T-helper 2 cell treated with Interferon-gamma antibody and Interleukin-4, amounts not matched to agents 5 μg/mL and 100 μg/mL, for 36 hours (primary cell): ENCODE data around the gene PARM1.

Experiments
- DNase-seq: peaks from one replicate; pipeline ENCODE4 v3.0.0; 2021; ENCODE audit warnings: low spot score
- H3K27ac Mint-ChIP-seq: one replicate; pipeline ENCODE4 v1.8.0; 2021; ENCODE audit warnings: mild to moderate bottlenecking, mixed read lengths
- H3K27me3 Mint-ChIP-seq: one replicate; pipeline ENCODE4 v1.8.0; 2021; ENCODE audit warnings: low read depth, mixed read lengths
- H3K36me3 Mint-ChIP-seq: one replicate; pipeline ENCODE4 v1.8.0; 2021; ENCODE audit warnings: low read depth, mixed read lengths
- H3K4me1 Mint-ChIP-seq: one replicate; pipeline ENCODE4 v1.8.0; 2021; ENCODE audit warnings: low read depth, mixed read lengths
- H3K4me3 Mint-ChIP-seq: one replicate; pipeline ENCODE4 v1.8.0; 2022; ENCODE audit warnings: mild to moderate bottlenecking, moderate library complexity, mixed read lengths
- H3K9me3 Mint-ChIP-seq: one replicate; pipeline ENCODE4 v1.8.0; 2021; ENCODE audit warnings: mixed read lengths

Gene PARM1, protein sequence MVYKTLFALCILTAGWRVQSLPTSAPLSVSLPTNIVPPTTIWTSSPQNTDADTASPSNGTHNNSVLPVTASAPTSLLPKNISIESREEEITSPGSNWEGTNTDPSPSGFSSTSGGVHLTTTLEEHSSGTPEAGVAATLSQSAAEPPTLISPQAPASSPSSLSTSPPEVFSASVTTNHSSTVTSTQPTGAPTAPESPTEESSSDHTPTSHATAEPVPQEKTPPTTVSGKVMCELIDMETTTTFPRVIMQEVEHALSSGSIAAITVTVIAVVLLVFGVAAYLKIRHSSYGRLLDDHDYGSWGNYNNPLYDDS

DNA sequence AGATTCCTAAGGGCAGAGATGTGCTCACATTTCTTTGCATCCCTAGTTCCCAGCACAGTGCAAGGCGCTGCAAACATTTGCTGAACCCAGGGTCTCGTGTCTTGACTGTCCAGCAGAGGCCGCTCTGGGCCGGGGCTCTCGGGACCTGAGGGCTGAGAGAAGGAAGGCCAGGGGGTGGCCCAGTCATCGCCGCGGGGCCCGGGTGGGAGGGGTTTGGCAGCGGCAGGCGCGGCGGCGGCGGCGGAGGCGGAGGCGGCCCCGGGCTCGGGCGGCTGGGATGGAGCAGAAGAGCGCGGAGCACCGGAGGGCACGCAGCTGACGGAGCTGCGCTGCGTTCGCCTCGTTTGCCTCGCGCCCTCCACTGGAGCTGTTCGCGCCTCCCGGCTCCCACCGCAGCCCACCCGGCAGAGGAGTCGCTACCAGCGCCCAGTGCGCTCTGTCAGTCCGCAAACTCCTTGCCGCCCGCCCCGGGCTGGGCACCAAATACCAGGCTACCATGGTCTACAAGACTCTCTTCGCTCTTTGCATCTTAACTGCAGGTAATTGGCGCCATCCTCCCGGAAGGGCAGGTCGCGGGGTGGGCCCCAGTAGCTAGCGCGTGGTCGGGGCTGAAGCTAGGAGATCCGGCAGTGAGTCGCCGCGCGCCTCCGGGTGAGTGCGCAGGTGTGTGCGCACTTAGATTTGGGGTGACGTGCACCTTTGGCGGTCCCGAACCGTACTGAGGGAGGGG is at the start of gene PARM1:
TSS of gene PARM1 (plus strand) at position 285 of the 730 bp plus-strand sequence. CDS start at position 497, 212 bp downstream.
- Mint-ChIP-seq H3K27me3 (peaks cover 61% of the 10 kb centered on the region), H3K4me1 (peaks cover 10% of the 10 kb centered on the region), H3K27ac (no peak within 1 kb of the TSS), H3K36me3 (no peaks in the 10 kb centered on the region), H3K4me3 (peak within 1 kb of the TSS; percentile 75), H3K9me3 (no peaks in the 10 kb centered on the region)
- peak; percentile 53 for DNase-seq

DNA sequence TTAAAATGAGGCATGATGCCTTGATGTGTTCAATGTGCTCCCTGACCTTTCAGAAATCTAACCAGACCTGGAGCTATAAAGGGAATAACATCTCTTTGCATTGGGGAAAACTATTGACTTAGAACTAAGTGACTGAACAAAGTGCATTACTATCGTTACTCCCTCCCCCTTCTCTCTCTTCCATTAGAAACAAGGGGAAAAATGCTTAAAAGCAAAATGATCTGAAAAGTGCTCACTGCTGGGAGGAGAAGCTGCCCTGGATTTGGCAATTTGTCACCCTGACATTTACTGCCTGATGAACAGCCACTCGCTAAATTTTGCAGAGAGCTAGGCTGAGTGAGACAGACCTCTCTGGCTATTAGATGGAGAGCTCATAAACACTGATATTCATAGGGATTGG is 48.6 kb upstream of the PARM1 start:
- no peak overlapping the region for H3K4me3 Mint-ChIP-seq
- DNase-seq = no peak
- no peaks in the 10 kb centered on the region for H3K36me3 Mint-ChIP-seq
- no peak overlapping the region for H3K27ac Mint-ChIP-seq
- H3K4me1 Mint-ChIP-seq = no peaks in the 10 kb centered on the region
- no peaks in the 10 kb centered on the region for H3K27me3 Mint-ChIP-seq
- H3K9me3 Mint-ChIP-seq = no peaks in the 10 kb centered on the region

DNA sequence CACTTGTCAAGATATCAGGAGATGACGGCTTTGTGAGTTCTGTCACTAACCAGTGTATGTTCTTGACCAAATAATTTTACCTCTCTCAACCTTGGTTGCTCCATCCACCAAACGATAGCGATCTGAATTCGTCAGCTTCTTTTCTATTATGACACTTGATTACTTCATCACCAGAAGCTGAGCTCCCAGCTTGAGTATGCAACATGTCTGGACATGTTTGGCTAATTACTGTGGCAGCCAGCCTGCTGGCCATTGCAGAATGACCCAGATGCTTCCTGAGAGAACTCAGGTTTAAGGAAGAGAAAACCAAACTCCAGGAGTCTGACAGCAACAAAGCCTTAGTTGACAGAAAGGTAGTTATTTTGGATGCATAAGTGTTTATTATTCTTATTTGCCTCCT is 46.4 kb upstream of the PARM1 start:
- Mint-ChIP-seq H3K27me3 (no peaks in the 10 kb centered on the region), H3K9me3 (no peaks in the 10 kb centered on the region), H3K4me1 (no peaks in the 10 kb centered on the region), H3K4me3 (no peak overlapping the region), H3K27ac (no peak overlapping the region), H3K36me3 (no peaks in the 10 kb centered on the region)
- no peak for DNase-seq

DNA sequence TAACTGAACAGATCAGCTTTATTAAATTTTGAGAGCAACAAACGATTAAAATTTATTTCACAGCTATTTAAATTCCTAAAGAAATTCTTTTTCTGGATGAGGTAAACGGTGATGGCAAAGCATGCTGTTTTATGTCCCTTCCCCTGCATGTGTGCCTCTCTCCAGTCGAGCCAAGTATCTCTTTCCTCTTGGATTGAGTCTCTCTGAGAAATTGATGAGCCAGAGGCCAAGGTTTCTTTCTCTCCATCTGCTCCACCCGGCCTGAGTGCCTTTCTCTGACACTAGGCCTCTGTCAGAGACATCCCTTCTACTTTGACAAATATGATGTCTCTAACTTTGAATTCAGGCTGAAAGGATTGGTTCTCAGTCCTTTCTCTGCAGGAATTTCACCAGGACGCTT is 42.6 kb upstream of the PARM1 start:
- DNase-seq = no peak
- no peaks in the 10 kb centered on the region for H3K4me1 Mint-ChIP-seq
- H3K27ac Mint-ChIP-seq = no peak overlapping the region
- no peak overlapping the region for H3K4me3 Mint-ChIP-seq
- no peaks in the 10 kb centered on the region for H3K9me3 Mint-ChIP-seq
- H3K36me3 Mint-ChIP-seq = no peaks in the 10 kb centered on the region
- H3K27me3 Mint-ChIP-seq = no peaks in the 10 kb centered on the region

DNA sequence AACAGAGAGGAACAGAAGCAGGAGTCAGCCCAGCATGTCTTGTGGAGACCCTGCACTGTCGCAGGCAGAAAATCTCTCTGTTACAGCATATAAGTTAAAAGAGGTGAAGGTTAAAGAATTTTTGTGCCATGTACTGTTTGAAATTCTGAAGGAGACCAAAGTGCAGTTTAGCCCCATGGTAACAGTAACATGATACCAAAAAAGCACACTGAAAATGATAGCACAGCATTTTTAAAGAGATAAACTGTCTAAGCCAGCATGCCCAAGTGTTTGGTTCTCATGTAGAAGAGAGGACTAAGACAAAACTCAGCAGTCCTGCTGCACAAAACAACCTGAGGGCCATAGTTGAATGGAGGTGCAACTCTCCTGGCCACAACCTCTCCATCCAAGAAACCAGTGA is 41.9 kb upstream of the PARM1 start:
- DNase-seq = no peak
- no peak overlapping the region for H3K27ac Mint-ChIP-seq
- no peaks in the 10 kb centered on the region for H3K4me1 Mint-ChIP-seq
- no peaks in the 10 kb centered on the region for H3K36me3 Mint-ChIP-seq
- H3K4me3 Mint-ChIP-seq = no peak overlapping the region
- H3K9me3 Mint-ChIP-seq = no peaks in the 10 kb centered on the region
- H3K27me3 Mint-ChIP-seq = no peaks in the 10 kb centered on the region

DNA sequence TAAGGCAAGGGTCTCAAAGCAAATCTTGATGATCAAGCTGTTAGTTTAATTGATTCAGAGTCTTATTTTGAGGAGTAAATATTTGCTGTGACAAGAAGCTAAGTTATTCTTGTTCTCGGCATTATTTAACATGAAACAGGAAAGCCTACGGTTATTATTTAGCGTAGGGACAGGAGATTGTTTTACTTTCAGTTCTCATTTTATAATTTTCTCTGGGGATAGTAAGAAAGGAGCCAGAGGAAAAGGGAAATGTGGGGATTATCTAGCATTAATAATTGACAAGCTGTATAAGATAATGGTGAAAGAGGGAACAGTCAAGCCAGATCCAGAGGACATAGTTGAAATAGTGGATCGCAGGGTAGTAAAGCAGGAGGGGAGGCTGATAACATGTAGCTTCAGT is 39.7 kb upstream of the PARM1 start:
- Mint-ChIP-seq H3K36me3 (no peaks in the 10 kb centered on the region), H3K27ac (no peak overlapping the region), H3K4me1 (no peaks in the 10 kb centered on the region), H3K4me3 (no peak overlapping the region), H3K27me3 (no peaks in the 10 kb centered on the region), H3K9me3 (no peaks in the 10 kb centered on the region)
- no peak for DNase-seq

DNA sequence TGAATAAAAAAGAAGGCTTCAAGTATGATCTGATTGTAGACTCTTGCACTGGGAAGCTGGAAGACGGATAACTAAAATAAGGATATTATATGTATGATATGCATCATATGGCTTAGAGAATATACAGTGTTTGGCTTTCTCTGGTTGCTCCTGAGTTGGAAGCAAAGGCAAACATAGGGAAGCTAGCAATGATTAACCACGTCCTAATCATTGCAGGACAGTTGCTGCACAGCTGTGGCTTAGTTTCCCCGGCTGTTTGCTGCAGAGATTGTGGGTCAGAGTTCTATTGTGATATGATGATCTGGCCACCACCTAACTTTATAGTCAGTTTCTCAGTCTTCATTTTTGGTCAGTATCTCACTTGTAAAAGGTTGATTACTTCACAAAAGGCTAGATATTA is 36.3 kb upstream of the PARM1 start:
- no peak overlapping the region for H3K27ac Mint-ChIP-seq
- H3K27me3 Mint-ChIP-seq = no peaks in the 10 kb centered on the region
- no peaks in the 10 kb centered on the region for H3K4me1 Mint-ChIP-seq
- H3K4me3 Mint-ChIP-seq = no peak overlapping the region
- no peaks in the 10 kb centered on the region for H3K9me3 Mint-ChIP-seq
- H3K36me3 Mint-ChIP-seq = no peaks in the 10 kb centered on the region
- no peak for DNase-seq

DNA sequence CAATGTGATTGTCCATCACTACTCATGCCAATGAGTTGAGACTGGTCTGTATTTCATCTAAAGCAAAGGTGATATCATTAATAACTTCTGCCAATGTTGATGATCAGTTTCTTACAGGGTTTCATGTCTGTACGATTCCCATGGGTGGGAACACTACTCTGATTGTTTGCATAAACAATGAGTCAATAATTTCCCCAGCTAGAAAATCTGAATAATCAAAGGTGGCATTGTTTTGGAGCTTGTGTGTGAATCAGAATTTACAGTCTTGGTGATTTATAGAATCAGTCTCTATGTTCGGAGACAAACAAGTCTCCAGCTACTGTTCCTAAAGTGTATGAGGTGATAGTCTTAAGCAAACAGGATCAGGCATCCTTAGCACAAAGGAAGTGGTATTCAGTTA is 35.5 kb upstream of the PARM1 start:
- H3K27ac Mint-ChIP-seq = no peak overlapping the region
- H3K4me1 Mint-ChIP-seq = no peaks in the 10 kb centered on the region
- no peak overlapping the region for H3K4me3 Mint-ChIP-seq
- no peaks in the 10 kb centered on the region for H3K27me3 Mint-ChIP-seq
- no peaks in the 10 kb centered on the region for H3K36me3 Mint-ChIP-seq
- no peaks in the 10 kb centered on the region for H3K9me3 Mint-ChIP-seq
- no peak for DNase-seq

DNA sequence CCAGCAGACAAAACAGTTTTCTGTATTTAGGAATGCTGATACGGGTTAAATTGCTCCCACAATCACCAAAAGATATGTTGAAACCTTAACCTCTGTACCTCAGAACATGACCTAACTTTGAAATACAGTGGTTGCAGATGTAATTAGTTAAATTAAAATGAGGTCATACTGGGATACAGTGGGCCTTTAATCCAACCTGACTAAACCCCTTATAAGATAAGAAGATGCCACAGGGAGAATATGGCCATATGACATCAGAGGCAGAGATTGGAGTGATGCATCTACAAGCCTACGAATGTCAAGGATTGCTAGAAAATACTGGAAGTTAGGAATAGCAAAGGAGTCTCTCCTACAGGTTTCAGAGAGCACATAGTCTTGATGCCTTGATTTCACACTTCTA is 32.1 kb upstream of the PARM1 start:
- H3K36me3 Mint-ChIP-seq = no peaks in the 10 kb centered on the region
- H3K27ac Mint-ChIP-seq = no peak overlapping the region
- H3K4me3 Mint-ChIP-seq = no peak overlapping the region
- no peaks in the 10 kb centered on the region for H3K4me1 Mint-ChIP-seq
- H3K27me3 Mint-ChIP-seq = no peaks in the 10 kb centered on the region
- H3K9me3 Mint-ChIP-seq = no peaks in the 10 kb centered on the region
- no peak for DNase-seq

DNA sequence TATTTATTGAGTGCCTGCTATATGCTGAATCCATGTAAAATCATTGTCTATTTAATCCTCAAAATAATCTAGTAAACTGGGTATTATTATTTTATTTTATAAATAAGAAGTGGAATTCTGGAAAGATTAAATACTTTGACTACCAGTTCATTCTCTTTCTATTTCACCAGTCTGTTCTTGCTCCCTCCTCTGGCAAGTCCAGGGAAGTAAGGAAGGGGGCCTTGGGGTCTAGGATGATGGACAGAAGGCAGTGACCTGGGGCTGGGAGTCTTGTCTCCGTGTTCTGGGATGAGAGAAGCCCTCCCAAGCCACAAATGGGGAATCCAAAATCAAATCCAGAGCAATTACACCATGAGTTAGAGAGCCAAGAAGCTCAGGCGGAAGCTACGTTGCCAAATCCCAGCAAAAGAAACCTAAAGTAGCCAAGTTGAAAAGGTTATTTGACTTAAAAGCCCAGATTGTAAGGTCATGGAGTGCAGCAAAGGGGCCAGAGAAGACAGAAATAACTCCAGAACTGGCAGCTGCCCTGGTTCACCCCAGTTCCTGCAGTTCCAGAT is 28.3 kb upstream of the PARM1 start:
- Mint-ChIP-seq H3K27me3 (no peaks in the 10 kb centered on the region), H3K4me1 (no peaks in the 10 kb centered on the region), H3K27ac (no peak overlapping the region), H3K9me3 (no peaks in the 10 kb centered on the region), H3K4me3 (no peak overlapping the region), H3K36me3 (no peaks in the 10 kb centered on the region)
- DNase-seq = no peak

DNA sequence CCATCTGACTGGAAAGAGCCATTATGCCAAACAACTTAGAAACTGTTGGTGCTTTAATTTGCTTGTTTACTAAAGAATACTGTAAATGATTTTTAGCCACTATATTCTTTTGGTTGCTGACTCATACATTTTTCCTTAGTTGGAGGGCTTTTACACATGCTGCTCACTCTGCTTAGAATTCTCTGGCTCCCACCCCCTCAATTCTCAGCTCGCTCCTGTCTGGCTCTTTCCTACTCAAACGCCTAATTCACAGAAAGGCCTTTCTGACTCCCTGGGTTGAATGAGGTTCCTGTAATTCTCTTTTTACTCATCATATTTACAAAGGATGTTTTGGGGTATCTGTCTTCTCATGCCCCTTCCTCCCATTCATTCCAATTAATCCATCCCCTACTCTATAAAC is 26.1 kb upstream of the PARM1 start:
- Mint-ChIP-seq H3K36me3 (no peaks in the 10 kb centered on the region), H3K4me1 (no peaks in the 10 kb centered on the region), H3K27me3 (no peaks in the 10 kb centered on the region), H3K27ac (no peak overlapping the region), H3K9me3 (no peaks in the 10 kb centered on the region), H3K4me3 (no peak overlapping the region)
- DNase-seq = no peak

DNA sequence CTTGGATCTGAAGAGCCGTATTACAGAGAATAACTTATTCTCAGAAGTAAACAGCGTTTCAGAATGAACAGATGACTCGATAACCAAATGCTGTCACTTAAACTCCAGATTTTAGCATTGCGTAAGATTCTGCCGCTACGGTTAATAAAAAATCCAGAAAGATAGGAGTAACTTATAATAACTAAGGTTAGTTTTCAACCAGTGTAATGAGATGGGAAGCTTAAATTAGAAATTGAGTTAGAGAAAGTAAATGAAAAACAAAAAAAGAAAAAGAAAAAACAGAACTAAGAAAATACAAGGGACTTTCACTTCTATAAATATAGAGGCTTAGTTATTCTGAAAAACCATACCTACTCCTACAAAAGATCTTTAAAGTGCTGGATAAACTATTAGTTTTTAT is 13.1 kb upstream of the PARM1 start:
- no peak overlapping the region for H3K4me3 Mint-ChIP-seq
- H3K27me3 Mint-ChIP-seq = no peaks in the 10 kb centered on the region
- H3K9me3 Mint-ChIP-seq = no peaks in the 10 kb centered on the region
- H3K36me3 Mint-ChIP-seq = no peaks in the 10 kb centered on the region
- H3K4me1 Mint-ChIP-seq = no peaks in the 10 kb centered on the region
- DNase-seq = no peak
- no peak overlapping the region for H3K27ac Mint-ChIP-seq

DNA sequence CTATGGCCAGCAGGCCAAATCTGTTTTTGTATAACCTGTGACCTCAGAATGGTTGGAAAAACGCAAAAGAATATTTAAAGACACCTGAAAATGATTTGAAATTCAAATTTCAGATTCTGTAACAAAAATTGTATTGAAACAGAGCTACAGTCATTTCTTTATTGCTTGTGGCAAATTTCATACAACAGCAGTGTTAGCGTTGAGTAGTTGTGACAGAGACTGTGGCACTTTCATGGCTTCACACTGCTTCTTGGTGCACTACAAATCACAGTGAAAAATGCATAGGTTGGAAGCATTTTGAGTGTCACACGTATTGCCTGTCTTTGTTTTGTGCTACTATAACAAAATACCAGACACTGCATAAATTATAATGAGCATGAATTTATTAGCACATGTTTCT is 12.2 kb upstream of the PARM1 start:
- H3K9me3 Mint-ChIP-seq = no peaks in the 10 kb centered on the region
- DNase-seq = no peak
- H3K4me1 Mint-ChIP-seq = no peaks in the 10 kb centered on the region

DNA sequence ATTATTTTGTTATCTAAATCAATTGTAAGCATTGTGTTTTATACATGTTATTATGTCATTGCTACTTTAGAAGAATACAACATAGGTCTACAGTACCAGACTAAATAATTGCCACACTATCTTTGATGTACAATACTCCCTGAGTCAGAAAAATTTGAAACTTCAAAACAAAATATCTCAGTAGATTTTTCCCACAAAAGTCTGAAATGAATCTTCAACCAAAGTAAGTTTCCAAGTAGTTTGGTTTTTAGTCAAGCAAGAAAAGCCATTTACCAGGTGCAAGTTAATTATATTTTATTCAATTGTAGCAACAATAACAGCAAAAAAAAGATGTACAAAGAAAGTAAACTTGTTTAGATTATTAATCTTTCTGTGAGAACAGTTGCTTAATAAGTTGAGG is 11.4 kb upstream of the PARM1 start:
- H3K36me3 Mint-ChIP-seq = no peaks in the 10 kb centered on the region
- H3K27me3 Mint-ChIP-seq = no peaks in the 10 kb centered on the region
- no peak for DNase-seq
- no peak overlapping the region for H3K27ac Mint-ChIP-seq
- H3K4me1 Mint-ChIP-seq = no peaks in the 10 kb centered on the region
- no peak overlapping the region for H3K4me3 Mint-ChIP-seq
- no peaks in the 10 kb centered on the region for H3K9me3 Mint-ChIP-seq

More for the DNA sequence above, 12.2 kb upstream of the PARM1 start:
- no peaks in the 10 kb centered on the region for H3K27me3 Mint-ChIP-seq
- no peak overlapping the region for H3K27ac Mint-ChIP-seq
- no peaks in the 10 kb centered on the region for H3K36me3 Mint-ChIP-seq
- H3K4me3 Mint-ChIP-seq = no peak overlapping the region
